SKM-1 treated with dmso at 0.1 percent for 144 hours (cell line): ENCODE data around the gene TMEM18.

Experiments
- DNase-seq: peaks from one replicate; lab custom pipeline; 2025; ENCODE audit not compliant: unreplicated experiment; lab: John Stamatoyannopoulos, UW

Gene TMEM18

GRCh38 chr2:673615-674320 lies 3.4 kb downstream of the TMEM18 start:
- DNase-seq = no peak

- no peak for DNase-seq
These were observed 4.2 kb downstream of the TMEM18 start for GRCh38 chr2:673016-673415.

DNA sequence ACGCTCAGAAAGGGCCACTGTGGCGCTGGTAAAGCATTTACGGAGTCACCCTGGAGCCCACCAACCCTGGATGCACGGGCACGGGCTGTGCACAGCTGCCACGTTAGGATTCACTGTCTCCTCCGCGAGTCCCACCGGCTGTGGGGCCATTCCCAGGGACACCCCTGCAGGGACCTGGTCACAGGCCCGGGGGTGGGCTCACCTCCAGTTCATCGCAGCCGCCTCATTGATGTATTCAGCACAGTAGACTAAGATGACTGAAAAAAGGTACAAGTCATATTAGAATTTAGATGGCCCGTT lies 4.7 kb downstream of the TMEM18 start:
- DNase-seq = no peak

DNA sequence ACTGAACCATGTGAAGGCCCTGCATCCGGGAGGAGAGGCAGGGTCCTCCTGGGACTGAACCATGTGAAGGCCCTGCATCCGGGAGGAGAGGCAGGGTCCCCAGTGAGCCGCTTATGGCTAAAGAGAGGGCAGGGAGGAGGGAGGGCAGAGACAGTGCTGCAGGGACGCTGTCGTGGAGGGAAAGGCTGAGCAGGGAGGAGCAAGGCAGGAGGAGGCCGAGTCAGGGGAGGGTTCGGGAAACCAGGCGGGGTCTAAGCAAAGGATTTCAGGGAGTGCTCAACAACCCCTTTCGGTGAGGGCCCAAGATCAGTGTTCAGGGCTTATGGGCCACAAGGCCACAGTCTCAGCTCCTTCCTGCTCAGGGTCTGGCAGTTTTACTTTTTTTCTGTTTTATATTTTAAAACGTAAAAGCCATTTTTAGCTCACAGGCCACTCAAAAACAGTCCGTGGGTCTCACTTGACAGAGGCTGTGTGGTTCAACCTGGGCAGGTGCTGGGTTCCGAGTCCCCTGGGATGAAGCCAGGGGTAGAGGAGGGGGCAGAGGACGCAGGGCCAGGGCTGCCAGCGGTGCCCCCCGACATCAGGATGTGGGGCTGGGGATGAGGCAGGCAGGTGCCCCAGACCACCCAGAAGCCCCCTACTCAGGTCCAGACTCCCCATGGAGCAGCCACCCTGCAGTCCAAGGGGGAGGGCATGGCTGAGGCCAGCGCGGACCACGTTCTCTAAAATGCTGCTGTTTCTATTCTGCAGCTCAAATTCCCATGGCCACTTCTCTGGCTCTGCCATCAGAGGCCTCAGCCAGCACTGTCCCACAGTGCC lies 5.2 kb downstream of the TMEM18 start:
- DNase-seq = no peak

GRCh38 chr2:671072-671471 lies 6.1 kb downstream of the TMEM18 start:
- DNase-seq = no peak

GRCh38 chr2:670637-671036 lies 6.6 kb downstream of the TMEM18 start:
- no peak for DNase-seq

DNA sequence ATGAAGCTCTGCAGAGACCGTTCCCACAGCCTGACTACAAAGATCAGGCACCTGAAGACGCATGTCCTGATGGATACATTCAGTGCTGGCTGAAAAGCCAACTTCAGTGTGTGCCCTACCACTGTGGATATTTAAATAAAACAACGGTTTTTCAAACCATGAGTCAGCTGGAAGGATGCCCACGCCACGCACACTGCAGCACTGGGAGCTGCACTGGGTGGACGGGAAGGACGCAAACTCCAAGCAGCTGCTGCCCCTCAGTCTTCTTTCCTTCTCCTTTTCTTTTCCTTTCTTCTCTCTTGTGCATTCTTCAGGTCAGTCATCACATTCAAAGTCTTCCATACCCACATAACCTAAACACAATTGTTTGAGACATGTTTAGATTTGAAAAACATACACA lies 7.9 kb downstream of the TMEM18 start:
- no peak for DNase-seq

DNA sequence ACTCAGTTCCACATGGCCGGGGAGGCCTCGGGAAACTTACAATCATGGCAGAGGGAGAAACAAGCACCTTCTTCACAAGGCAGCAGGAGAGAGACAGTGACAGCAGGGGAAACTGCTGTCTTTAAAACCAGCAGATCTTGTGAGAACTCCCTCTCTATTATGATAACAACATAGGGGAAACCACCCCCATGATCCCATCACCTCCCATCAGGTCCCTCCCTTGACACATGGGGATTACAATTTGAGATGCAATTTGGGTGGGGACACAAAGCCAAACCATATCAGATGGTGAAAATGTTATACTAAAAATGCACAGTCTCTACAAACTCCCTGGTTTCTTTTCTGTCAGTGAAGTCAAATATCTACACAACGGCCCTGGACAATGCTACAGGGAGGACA lies 9.2 kb downstream of the TMEM18 start:
- DNase-seq = no peak

- no peak for DNase-seq
These were observed 9.7 kb downstream of the TMEM18 start for GRCh38 chr2:667332-667999.

- DNase-seq = no peak
These were observed 10.8 kb downstream of the TMEM18 start for GRCh38 chr2:666441-666840.

GRCh38 chr2:665340-666073 lies 11.7 kb downstream of the TMEM18 start:
- no peak for DNase-seq

GRCh38 chr2:664063-664462 lies 13.1 kb downstream of the TMEM18 start:
- no peak for DNase-seq

GRCh38 chr2:663221-663620 lies 14.0 kb downstream of the TMEM18 start:
- DNase-seq = no peak

DNA sequence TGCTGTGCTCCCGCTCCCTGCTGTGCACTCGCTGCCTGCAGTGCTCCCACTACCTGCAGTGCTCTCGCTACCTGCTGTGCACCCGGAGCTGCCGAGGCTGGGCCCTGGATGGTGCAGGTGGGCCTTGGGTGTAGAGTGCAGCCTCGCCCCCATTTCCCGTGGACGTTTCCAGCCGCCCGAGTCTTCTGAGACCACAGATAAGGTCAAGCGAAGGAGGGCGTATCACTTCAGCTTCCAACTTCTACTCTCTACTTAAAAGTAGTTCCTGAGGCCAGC lies 15.9 kb downstream of the TMEM18 start:
- DNase-seq = no peak

DNA sequence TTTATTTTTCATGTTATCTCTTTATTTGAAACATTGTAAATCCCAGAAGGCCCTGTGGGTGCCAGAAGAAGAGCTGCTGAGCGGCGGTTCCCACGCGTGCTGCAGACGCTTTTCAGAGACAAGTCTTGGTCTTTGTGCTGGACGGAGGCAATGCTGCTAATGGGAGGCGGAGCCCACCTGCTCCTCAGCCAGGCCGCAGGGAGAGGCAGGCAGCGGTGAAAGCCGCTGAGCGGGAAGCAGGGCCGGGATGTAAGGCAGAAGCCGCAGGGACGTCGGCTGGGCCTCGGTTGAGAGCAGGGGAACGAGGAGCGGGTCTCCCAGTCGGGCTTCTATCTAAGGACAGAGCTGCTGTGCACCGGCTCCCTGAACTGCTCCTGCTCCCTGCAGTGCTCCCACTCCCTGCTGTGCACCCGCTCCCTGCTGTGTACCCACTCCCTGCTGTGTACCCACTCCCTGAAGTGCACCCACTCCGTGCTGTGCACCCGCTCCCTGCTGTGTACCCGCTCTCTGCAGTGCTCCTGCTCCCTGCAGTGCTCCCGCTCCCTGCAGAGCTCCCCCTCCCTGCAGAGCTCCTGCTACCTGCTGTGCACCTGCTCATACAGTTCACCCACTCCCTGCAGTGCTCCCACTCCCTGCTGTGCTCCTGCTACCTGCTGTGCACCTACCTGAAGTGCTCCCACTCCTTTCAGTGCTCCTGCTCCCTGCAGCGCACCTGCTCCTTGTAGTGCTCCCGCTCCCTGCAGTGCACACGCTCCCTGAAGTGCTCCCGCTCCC lies 16.4 kb downstream of the TMEM18 start:
- DNase-seq = no peak

DNA sequence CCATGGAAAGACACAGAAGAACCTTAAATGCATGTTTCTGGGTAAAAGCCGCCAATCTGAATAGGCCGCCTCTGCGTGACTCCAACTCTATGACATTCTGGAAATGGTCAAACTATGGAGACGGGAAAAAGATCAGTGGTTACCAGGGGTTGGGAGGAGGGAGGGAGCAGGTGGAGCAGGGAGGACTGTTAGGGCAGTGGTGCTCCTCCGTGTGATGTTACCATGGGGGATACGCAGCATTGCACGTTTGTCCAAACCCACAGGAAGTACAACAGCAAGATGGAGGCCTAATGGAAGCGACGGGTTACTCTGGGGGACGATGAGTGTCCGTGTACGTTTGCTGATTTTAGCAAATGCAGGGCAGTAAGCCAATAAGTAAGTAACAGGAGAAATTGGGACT lies 17.2 kb downstream of the TMEM18 start:
- DNase-seq = no peak

GRCh38 chr2:658426-658825 lies 18.8 kb downstream of the TMEM18 start:
- DNase-seq = no peak

DNA sequence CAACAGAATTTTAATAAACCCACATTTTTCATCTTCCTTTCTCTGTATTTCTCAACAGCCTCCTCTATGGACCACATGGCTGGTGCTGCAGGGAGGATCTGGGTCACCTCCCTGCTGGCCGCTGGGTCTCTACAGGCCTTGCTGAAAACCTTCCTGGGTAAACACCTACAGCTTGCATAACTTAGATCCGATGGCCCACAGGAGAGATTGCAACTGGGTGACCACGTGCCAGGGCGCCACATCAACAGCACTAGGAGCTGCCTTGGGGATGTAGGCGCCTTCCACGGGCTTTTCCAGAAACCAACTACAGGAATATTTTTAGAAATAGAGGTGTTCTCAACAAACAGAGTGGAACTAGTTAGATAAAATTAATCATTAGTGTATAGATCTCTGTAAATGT lies 19.4 kb downstream of the TMEM18 start:
- no peak for DNase-seq

DNA sequence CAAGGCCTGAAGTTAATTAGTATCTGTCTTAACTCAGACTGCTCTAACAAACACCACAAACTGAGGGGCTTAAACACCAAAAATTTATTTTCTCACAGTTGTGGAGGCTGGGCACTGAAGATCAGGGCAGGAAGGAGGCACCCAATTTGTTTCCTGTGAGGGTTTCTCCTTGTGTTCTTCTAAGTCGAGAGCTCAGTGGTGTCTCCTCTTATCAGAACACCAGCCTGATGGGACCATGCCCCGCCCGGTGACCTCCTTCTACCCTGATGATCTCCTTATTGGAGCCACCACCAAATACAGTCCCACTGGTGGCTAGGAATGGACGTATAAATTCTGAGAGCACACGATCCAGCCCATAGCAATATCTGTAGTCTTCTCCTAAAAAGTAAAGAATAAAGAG lies 20.5 kb downstream of the TMEM18 start:
- DNase-seq = no peak

DNA sequence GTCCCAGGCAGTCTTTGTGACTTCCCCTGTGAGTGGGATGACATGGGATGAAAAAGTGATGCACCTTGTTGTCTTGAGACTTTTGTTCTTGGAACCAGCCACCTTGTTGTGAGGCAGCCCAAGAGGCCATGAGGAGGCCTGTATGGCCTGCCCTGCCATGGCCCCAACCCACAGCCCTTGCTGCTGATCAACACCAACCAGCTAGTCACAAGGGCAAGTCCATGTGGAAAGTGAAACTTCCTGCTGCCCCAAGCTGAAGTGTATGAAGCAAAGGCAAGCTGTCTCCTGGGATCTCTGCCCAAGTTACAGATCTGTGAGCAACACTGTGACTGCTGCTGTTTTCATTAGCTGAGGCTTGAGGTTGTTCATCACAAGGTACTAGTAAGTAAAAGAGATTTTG lies 21.6 kb downstream of the TMEM18 start:
- DNase-seq = no peak

DNA sequence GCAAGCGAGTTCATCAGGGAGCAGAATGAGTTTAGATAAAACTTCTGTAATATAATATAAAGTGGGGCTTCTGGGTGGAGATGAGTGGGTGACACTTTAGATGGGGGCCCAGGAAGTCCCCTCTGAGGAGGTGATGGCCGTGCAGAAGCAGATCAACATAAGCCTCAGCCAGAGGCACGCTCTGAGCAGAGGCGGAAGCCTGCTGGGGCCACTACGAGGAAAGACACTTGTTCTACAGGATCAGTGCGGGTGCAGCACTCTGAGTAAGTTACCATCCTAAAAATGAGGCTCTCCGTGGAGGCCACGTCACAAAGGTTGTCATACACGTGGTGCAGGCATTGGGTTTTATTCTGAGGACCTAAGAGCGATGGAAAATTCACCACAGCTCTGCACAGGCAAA lies 22.3 kb downstream of the TMEM18 start:
- no peak for DNase-seq
